Measurements from ENCODE around the gene GCG. TPM values are rescaled to one million over a fixed set of nuclear protein-coding genes. Genes with fewer than 3 reads are reported as not detected.

GCG gene
- 0.24 and 0.39 TPM in 2 replicates for total RNA-seq (2014; rRNA removed; shearing (Covaris generic))

GRCh38 chr2:162152147-162152546, at the start of gene GCG:
TSS of gene GCG (minus strand) at chr2:162152247. CDS start at chr2:162149178, 3,069 bp downstream.
- no peak for DNase-seq (ENCODE audit: low read depth)

GRCh38 chr2:162200636-162201035, 48.6 kb upstream of the GCG start:
- DNase-seq (ENCODE audit: low read depth), result no peak

- DNase-seq (ENCODE audit: low read depth), result no peak
Observed at GRCh38 chr2:162199913-162200312, 47.9 kb upstream of the GCG start.

GRCh38 chr2:162198239-162198638, 46.2 kb upstream of the GCG start:
- no peak for DNase-seq (ENCODE audit: low read depth)

- no peak for DNase-seq (ENCODE audit: low read depth)
Observed at GRCh38 chr2:162197069-162197825, 45.2 kb upstream of the GCG start.

- DNase-seq (ENCODE audit: low read depth), result peak; percentile 45
Observed at GRCh38 chr2:162196638-162197037, 44.6 kb upstream of the GCG start.

GRCh38 chr2:162188451-162188850, 36.4 kb upstream of the GCG start:
- DNase-seq (ENCODE audit: low read depth), result no peak

GRCh38 chr2:162185541-162186232, 33.6 kb upstream of the GCG start:
- no peak for DNase-seq (ENCODE audit: low read depth)

GRCh38 chr2:162184821-162185450, 32.9 kb upstream of the GCG start:
- no peak for DNase-seq (ENCODE audit: low read depth)

- no peak for DNase-seq (ENCODE audit: low read depth)
Observed at GRCh38 chr2:162184359-162184758, 32.3 kb upstream of the GCG start.

- no peak for DNase-seq (ENCODE audit: low read depth)
Observed at GRCh38 chr2:162182395-162182794, 30.3 kb upstream of the GCG start.

- no peak for DNase-seq (ENCODE audit: low read depth)
Observed at GRCh38 chr2:162177301-162177700, 25.3 kb upstream of the GCG start.

GRCh38 chr2:162175714-162176113, 23.7 kb upstream of the GCG start:
- DNase-seq (ENCODE audit: low read depth), result no peak

GRCh38 chr2:162174746-162175145, 22.7 kb upstream of the GCG start:
- DNase-seq (ENCODE audit: low read depth), result no peak

GRCh38 chr2:162172802-162173370, 20.8 kb upstream of the GCG start:
- no peak for DNase-seq (ENCODE audit: low read depth)

GRCh38 chr2:162166745-162167144, 14.7 kb upstream of the GCG start:
- DNase-seq (ENCODE audit: low read depth), result no peak

GRCh38 chr2:162166174-162166573, 14.1 kb upstream of the GCG start:
- no peak for DNase-seq (ENCODE audit: low read depth)

GRCh38 chr2:162164802-162165201, 12.8 kb upstream of the GCG start:
- DNase-seq (ENCODE audit: low read depth), result no peak

- no peak for DNase-seq (ENCODE audit: low read depth)
Observed at GRCh38 chr2:162159446-162159845, 7.4 kb upstream of the GCG start.

GRCh38 chr2:162156149-162156548, 4.1 kb upstream of the GCG start:
- no peak for DNase-seq (ENCODE audit: low read depth)

- DNase-seq (ENCODE audit: low read depth), result no peak
Observed at GRCh38 chr2:162155093-162155492, 3.0 kb upstream of the GCG start.

- peak; percentile 70 for DNase-seq (ENCODE audit: low read depth)
Observed at GRCh38 chr2:162153608-162154224, 1.7 kb upstream of the GCG start.
